ENCODE results near the gene UBE2E2. TPM values are rescaled to one million over a fixed set of nuclear protein-coding genes. Genes with fewer than 3 reads are reported as not detected.

UBE2E2 gene
- total and polyA plus RNA-seq, 2 experiments from 2014 or later: 29.0 to 75.4 TPM

DNA sequence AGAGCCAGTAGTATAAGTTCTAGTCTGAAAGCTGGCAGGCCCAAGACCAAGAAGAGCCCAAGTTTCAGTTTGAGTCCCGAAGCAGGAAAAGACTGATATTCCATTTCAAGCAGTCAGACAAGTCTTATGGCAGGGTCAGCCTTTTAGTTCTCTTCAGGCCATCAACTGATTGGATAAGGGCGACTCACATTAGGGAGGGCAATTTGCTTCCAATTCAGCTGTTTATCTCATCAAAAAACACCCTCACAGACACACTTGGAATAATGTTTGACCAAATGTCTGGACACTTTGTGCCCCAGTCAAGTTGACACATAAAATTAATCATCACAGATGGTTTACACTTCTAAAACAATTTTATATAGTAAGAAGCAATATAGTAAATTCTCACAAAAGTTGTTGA lies 69.7 kb downstream of the UBE2E2 start:
- no peak for TF ChIP-seq EZH2 (IDR thresholded peaks at IDR 0.05; ENCODE audit: insufficient read depth, poor library complexity, severe bottlenecking)
- H3K4me2 ChIP-seq (ENCODE audit: unreplicated experiment): no peak overlapping the region
- 94 to 98% methylated on average over 2 of the region's 2 CpGs for WGBS, 2 experiments (ENCODE audit: low coverage in 1 of 2, low lambda C conversion rate in 2 of 2, missing lambda C conversion rate in 2 of 2)
- no peak overlapping the region for H3K27ac ChIP-seq
- DNase-seq: no peak
- H3F3A ChIP-seq (ENCODE audit: insufficient read depth): no peaks in the 10 kb centered on the region
- H3K36me3 ChIP-seq (ENCODE audit: low read depth): no peaks in the 10 kb centered on the region
- H3K9me2 ChIP-seq (ENCODE audit: insufficient read depth): no peaks in the 10 kb centered on the region
- no peak overlapping the region for H3K4me3 ChIP-seq
- no peak overlapping the region for H2AFZ ChIP-seq
- H3K9me3 ChIP-seq (ENCODE audit: low read depth): no peaks in the 10 kb centered on the region
- H3K9ac ChIP-seq: no peak overlapping the region
- H3K27me3 ChIP-seq (replicated peaks; ENCODE audit: insufficient read depth): no peaks in the 10 kb centered on the region
- peaks cover 5% of the 10 kb centered on the region; the same call in 1 of the 2 replicates for H3K4me1 ChIP-seq (ENCODE audit: insufficient read depth)
- in situ Hi-C loops (cut with MboI): no loop called here
- H3K79me2 ChIP-seq (ENCODE audit: insufficient read depth): peaks cover 9% of the 10 kb centered on the region; the same call in 1 of the 2 replicates
- H4K20me1 ChIP-seq (ENCODE audit: insufficient read depth): no peaks in the 10 kb centered on the region

DNA sequence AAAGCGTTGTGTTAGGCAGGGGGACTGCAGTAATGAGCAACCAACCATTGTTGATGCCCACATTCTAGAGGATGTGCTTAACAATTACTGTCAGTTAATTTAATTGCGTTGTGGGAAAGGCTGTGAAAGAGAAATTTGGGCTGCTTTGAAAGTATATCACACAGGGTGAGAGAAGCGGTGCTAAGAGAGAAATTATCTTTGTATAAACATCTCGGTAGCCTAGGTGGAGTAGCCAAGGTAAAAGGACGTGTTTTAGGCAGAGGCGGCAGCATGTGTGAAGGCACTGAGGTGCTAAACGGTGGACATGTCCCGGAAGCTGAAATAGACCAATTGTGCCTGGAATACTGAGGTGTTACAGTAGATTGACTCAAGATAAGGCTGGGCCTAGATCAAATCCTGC lies 71.9 kb downstream of the UBE2E2 start:
- Histone ChIP-seq H3K4me3 (no peak overlapping the region), H3F3A (ENCODE audit: insufficient read depth) (no peaks in the 10 kb centered on the region), H3K9me2 (ENCODE audit: insufficient read depth) (no peaks in the 10 kb centered on the region), H4K20me1 (ENCODE audit: insufficient read depth) (no peaks in the 10 kb centered on the region), H3K9me3 (ENCODE audit: low read depth) (no peaks in the 10 kb centered on the region), H3K27me3 (replicated peaks; ENCODE audit: insufficient read depth) (no peaks in the 10 kb centered on the region), H3K4me2 (ENCODE audit: unreplicated experiment) (no peak overlapping the region), H3K79me2 (ENCODE audit: insufficient read depth) (peaks cover 9% of the 10 kb centered on the region; the same call in 1 of the 2 replicates), H3K27ac (no peak overlapping the region), H3K4me1 (ENCODE audit: insufficient read depth) (peaks cover 14% of the 10 kb centered on the region), H3K36me3 (ENCODE audit: low read depth) (no peaks in the 10 kb centered on the region), H3K9ac (no peak overlapping the region), H2AFZ (no peak overlapping the region)
- DNase-seq: no peak
- no peak for TF ChIP-seq EZH2phosphoT487 (IDR thresholded peaks at IDR 0.05; ENCODE audit: insufficient read depth, low read depth)
- TF ChIP-seq EZH2 (IDR thresholded peaks at IDR 0.05; ENCODE audit: insufficient read depth, poor library complexity, severe bottlenecking): no peak
- in situ Hi-C loops (cut with MboI): no loop called here
- 85 to 86% methylated on average over 8 of the region's 8 CpGs for WGBS, 2 experiments (ENCODE audit: low coverage in 1 of 2, low lambda C conversion rate in 2 of 2, missing lambda C conversion rate in 2 of 2)

DNA sequence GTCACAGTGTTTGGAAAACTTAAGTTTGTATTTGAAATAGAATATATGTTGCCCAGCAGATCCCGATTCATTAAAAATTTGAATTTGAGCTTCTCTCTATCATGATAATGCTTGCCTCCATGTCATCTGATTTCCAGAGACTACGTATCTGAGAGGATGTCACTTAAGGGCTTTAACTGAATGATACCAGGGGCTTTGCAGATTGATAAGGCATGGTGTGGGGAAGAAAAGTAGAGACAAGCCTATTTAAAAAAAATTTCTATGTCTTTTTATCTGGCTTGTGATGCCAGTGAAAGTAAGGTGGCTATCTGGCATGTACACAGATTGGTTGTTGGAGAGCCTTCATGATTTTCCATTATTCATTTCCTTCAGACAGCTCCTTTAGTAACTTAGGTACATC lies 72.7 kb downstream of the UBE2E2 start:
- TF ChIP-seq EZH2phosphoT487 (IDR thresholded peaks at IDR 0.05; ENCODE audit: insufficient read depth, low read depth) (no peak), EZH2 (IDR thresholded peaks at IDR 0.05; ENCODE audit: insufficient read depth, poor library complexity, severe bottlenecking) (no peak)
- Histone ChIP-seq H3K27ac (no peak overlapping the region), H3K9me3 (ENCODE audit: low read depth) (no peaks in the 10 kb centered on the region), H3K9ac (no peak overlapping the region), H3K4me2 (ENCODE audit: unreplicated experiment) (no peak overlapping the region), H3F3A (ENCODE audit: insufficient read depth) (no peaks in the 10 kb centered on the region), H3K27me3 (replicated peaks; ENCODE audit: insufficient read depth) (no peaks in the 10 kb centered on the region), H3K4me1 (ENCODE audit: insufficient read depth) (peaks cover 14% of the 10 kb centered on the region), H3K79me2 (ENCODE audit: insufficient read depth) (peaks cover 11% of the 10 kb centered on the region; the same call in 1 of the 2 replicates), H2AFZ (no peak overlapping the region), H3K4me3 (no peak overlapping the region), H3K36me3 (ENCODE audit: low read depth) (no peaks in the 10 kb centered on the region), H3K9me2 (ENCODE audit: insufficient read depth) (no peaks in the 10 kb centered on the region), H4K20me1 (ENCODE audit: insufficient read depth) (no peaks in the 10 kb centered on the region)
- 97 to 100% methylated on average over 2 of the region's 2 CpGs for WGBS, 2 experiments (ENCODE audit: low coverage in 1 of 2, low lambda C conversion rate in 2 of 2, missing lambda C conversion rate in 2 of 2)
- no peak for DNase-seq
- in situ Hi-C loops (cut with MboI): no loop called here

DNA sequence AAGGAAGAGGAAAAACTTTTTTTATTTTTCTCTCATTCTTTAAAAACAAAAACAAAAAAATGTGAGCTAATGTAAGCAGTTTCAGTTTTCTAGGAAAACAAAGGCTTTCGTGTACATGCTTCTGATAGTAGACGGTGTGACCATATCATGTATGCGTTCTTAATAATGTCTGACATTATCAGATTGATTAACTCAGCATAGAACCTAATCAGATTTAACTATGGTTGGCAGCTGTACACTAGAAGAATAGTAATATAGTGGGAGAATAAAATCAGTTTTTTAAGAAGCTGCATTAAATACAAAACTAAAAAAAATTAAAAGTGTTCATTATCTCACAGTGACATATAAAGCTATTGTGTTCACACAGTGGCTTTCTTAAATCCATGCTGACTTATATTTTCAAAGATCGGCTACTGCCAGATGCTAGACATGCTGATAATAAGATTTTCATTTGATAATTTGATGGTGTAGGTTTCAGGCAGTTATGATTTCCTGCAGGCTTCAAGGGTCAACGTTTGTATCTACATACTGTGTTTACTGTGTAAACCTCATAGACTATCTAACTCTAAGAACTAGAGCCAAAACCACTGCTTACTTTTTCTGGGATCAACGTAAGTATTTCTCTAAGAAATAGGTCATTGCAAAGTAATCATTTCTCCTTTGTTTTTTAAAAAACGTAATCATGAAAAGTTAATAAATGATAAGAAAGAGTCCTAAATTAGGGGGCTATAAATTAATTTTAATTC lies 74.0 kb downstream of the UBE2E2 start:
- H3K9me3 ChIP-seq (ENCODE audit: low read depth): no peaks in the 10 kb centered on the region
- in situ Hi-C loops (cut with MboI): no loop called here
- no peak overlapping the region for H3K9ac ChIP-seq
- H4K20me1 ChIP-seq (ENCODE audit: insufficient read depth): no peaks in the 10 kb centered on the region
- 84 to 85% methylated on average over 7 of the region's 7 CpGs for WGBS, 2 experiments (ENCODE audit: low coverage in 1 of 2, low lambda C conversion rate in 2 of 2, missing lambda C conversion rate in 2 of 2)
- no peak overlapping the region for H3K4me3 ChIP-seq
- peaks cover 23% of the 10 kb centered on the region for H3K79me2 ChIP-seq (ENCODE audit: insufficient read depth)
- no peak overlapping the region for H3K27ac ChIP-seq
- peaks cover 14% of the 10 kb centered on the region for H3K4me1 ChIP-seq (ENCODE audit: insufficient read depth)
- H3F3A ChIP-seq (ENCODE audit: insufficient read depth): no peaks in the 10 kb centered on the region
- no peak overlapping the region for H2AFZ ChIP-seq
- DNase-seq: no peak
- no peaks in the 10 kb centered on the region for H3K36me3 ChIP-seq (ENCODE audit: low read depth)
- H3K9me2 ChIP-seq (ENCODE audit: insufficient read depth): no peaks in the 10 kb centered on the region
- no peaks in the 10 kb centered on the region for H3K27me3 ChIP-seq (replicated peaks; ENCODE audit: insufficient read depth)
- no peak overlapping the region for H3K4me2 ChIP-seq (ENCODE audit: unreplicated experiment)
- no peak for TF ChIP-seq EZH2phosphoT487 (IDR thresholded peaks at IDR 0.05; ENCODE audit: insufficient read depth, low read depth)
- no peak for TF ChIP-seq EZH2 (IDR thresholded peaks at IDR 0.05; ENCODE audit: insufficient read depth, poor library complexity, severe bottlenecking)
